ENCODE results near the gene RASSF5.
A peak's percentile ranks its signal among the peaks of the same experiment; 100 is the strongest.
"Not testable (repeated sequence)": the region's sequence is repeated elsewhere in the genome, so short reads cannot be mapped to it uniquely, and the experiment has no call there.

Gene RASSF5

GRCh38 chr1:206477110-206477509, 30.2 kb upstream of the RASSF5 start:
- DNase-seq: no peak

- no peak for DNase-seq
Observed at GRCh38 chr1:206477581-206478380, 29.6 kb upstream of the RASSF5 start.

- no peak for DNase-seq
Observed at GRCh38 chr1:206478746-206479145, 28.6 kb upstream of the RASSF5 start.

GRCh38 chr1:206479183-206480125, 27.9 kb upstream of the RASSF5 start:
- DNase-seq: peak; percentile 35

GRCh38 chr1:206480211-206480610, 27.1 kb upstream of the RASSF5 start:
- no peak for DNase-seq

GRCh38 chr1:206482611-206483010, 24.7 kb upstream of the RASSF5 start:
- no peak for DNase-seq

GRCh38 chr1:206483864-206484263, 23.5 kb upstream of the RASSF5 start:
- DNase-seq: not testable (repeated sequence)

GRCh38 chr1:206484901-206485300, 22.4 kb upstream of the RASSF5 start:
- no peak for DNase-seq

GRCh38 chr1:206486995-206487788, 20.1 kb upstream of the RASSF5 start:
- no peak for DNase-seq

- DNase-seq: no peak
Observed at GRCh38 chr1:206487970-206488369, 19.4 kb upstream of the RASSF5 start.

GRCh38 chr1:206488466-206488865, 18.9 kb upstream of the RASSF5 start:
- DNase-seq: no peak

GRCh38 chr1:206489980-206490770, 17.2 kb upstream of the RASSF5 start:
- DNase-seq: peak; percentile 48

- DNase-seq: no peak
Observed at GRCh38 chr1:206490771-206491405, 16.4 kb upstream of the RASSF5 start.

GRCh38 chr1:206491616-206492015, 15.7 kb upstream of the RASSF5 start:
- DNase-seq: no peak

GRCh38 chr1:206492589-206492988, 14.7 kb upstream of the RASSF5 start:
- DNase-seq: no peak

- DNase-seq: no peak
Observed at GRCh38 chr1:206493279-206493678, 14.1 kb upstream of the RASSF5 start.

- DNase-seq: no peak
Observed at GRCh38 chr1:206495011-206495461, 12.3 kb upstream of the RASSF5 start.

- DNase-seq: no peak
Observed at GRCh38 chr1:206495493-206496046, 11.8 kb upstream of the RASSF5 start.

- DNase-seq: no peak
Observed at GRCh38 chr1:206496131-206496793, 11.1 kb upstream of the RASSF5 start.

GRCh38 chr1:206497363-206497762, 10.0 kb upstream of the RASSF5 start:
- DNase-seq: no peak

- DNase-seq: no peak
Observed at GRCh38 chr1:206497774-206498173, 9.6 kb upstream of the RASSF5 start.
